ENCODE data around the gene SDHB.

The SDHB gene

DNA sequence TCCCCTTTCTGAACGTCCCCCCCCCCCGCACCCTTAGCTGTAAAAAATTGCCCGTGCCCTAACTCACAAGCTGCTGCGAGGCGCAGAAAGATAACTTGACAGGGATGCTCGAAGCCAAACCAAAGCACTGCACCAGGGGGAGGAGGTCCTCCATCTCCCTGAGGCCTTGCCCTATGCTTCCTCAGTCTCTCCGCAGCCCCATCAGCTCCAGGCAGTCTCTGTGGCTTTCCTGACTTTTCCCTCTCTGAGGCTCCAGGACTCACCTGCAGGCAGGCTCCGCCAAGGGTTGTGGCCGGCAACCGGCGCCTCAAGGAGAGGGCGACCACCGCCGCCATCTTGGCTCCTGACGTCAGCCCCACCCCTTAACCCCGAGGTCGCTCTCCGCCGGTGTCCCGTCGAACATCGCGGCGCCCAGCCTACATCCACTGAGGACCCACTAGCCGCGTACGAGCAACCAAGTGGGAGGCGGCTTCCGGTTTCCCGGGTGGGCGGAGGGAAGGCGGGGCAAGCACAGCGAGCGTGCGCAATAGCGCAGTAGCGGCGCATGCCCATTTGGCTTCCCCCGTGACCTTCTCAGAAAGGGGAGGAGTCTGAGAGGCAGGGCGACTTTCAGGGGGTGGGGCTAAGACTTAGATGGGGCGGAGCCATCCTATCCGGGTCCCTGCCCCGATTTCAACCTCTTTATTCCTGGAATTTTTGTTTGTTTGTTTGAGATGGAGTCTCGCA, at the start of gene SDHB:
TSS of gene SDHB (minus strand) at position 348 of the 726 bp plus-strand sequence. CDS start at position 335, 13 bp downstream.
- DNase-seq (ENCODE audit: low read depth in 2 of 2), result peak; percentile 97 to 98

GRCh38 chr1:17102232-17102631, 48.4 kb upstream of the SDHB start:
- no peak for DNase-seq (ENCODE audit: low read depth in 2 of 2)

- DNase-seq (ENCODE audit: low read depth in 2 of 2), result no peak
Measured at GRCh38 chr1:17101261-17101660, 47.4 kb upstream of the SDHB start.

DNA sequence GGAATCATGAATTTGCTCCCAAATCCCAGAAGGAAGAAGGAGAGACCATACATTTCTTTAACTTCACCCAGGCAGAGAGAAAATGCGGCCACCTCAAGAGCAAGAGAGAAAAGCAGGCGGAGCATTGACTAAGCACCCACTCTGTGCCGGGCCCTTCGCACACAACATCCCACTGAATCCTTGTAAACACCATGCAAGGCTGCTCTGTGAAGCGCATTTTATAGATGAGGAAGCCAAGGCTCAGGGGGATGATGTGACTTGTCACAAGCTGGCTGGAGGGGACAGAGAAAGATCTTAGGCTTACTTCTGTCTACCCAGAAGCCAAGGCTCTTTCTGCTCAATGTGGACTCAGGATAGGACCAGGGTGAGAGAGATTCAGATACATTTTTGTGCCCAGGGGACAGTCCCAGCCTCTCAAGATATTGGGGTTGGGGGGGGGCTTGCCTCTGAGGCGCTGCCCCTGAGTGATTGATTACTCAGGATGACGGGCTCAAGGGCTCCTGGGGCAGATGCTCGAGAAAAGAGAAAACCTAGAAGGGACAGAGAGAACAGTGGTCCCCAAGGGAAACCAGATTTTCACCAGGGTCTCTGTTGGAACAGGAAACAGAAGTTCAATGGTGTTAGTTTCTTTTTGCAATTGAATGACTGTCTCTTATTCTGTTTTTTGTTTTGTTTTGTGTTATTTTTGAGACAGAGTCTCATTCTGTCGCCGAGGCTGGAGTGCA, 45.9 kb upstream of the SDHB start:
- no peak for DNase-seq (ENCODE audit: low read depth in 2 of 2)

- no peak for DNase-seq (ENCODE audit: low read depth in 2 of 2)
Measured at GRCh38 chr1:17098446-17099317, 44.9 kb upstream of the SDHB start.

DNA sequence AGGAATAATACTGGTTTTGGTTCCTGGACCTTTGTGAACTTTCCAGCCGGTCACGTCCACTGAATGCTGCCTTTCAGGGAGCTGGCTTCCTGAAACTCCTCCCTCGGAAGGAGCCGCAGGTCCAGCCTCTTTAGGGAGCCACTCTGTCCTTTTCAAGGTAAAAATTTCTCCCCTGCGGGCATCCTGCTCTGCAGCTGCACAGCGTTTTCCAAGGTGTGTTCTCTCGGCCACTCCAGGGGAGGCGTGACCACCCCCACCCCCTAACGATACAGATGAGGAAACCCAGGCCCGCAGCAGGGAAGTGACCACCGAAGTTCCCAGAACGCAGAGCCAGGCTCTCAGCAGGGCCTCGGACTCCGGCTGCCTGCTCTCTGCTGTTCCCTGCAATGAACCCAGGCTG, 44.0 kb upstream of the SDHB start:
- DNase-seq (ENCODE audit: low read depth in 2 of 2), result no peak

- no peak for DNase-seq (ENCODE audit: low read depth in 2 of 2)
Measured at GRCh38 chr1:17097147-17097546, 43.3 kb upstream of the SDHB start.

DNA sequence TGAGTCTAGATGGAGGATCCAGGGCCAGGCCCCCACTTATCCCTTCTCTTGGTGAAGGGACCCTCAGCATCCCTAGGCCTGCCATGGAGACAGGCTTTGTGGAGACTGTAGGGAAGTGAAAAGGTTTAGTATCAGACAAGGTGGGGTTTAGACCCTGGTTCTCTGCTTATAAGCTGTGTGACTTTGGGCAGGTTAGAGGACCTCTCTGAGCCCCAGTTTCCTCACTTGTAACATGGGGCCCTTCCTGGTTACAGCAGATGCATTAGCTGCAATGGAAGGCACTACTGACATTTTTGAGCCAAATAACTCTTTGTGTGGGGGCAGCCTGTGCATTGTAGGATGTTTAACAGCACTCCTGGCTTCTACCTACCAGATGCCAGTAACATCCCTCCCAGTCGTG, 42.8 kb upstream of the SDHB start:
- DNase-seq (ENCODE audit: low read depth in 2 of 2), result no peak

- DNase-seq (ENCODE audit: low read depth in 2 of 2), result no peak
Measured at GRCh38 chr1:17095141-17095540, 41.3 kb upstream of the SDHB start.

GRCh38 chr1:17094664-17095063, 40.8 kb upstream of the SDHB start:
- DNase-seq (ENCODE audit: low read depth in 2 of 2), result no peak

- DNase-seq (ENCODE audit: low read depth in 2 of 2), result no peak
Measured at GRCh38 chr1:17093822-17094393, 40.1 kb upstream of the SDHB start.

DNA sequence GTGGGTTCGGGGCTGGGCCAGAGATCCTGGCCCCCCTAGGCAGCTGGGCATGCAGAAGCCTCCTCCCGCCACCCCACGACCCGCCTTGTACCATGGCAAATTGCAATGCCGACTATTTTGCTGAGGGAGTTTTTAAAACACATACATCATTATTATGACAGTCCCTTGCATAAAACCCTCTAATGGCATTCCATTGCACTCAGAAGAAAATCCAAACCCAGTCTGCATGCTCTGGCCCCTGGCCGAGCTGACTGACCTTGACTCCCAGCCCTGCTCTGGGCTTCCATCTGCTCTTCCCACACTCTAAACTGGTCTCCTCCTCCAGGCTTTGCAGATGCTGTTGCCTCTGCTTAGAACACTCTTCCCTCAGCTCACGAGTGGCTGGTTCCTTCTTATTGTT, 37.4 kb upstream of the SDHB start:
- no peak for DNase-seq (ENCODE audit: low read depth in 2 of 2)

DNA sequence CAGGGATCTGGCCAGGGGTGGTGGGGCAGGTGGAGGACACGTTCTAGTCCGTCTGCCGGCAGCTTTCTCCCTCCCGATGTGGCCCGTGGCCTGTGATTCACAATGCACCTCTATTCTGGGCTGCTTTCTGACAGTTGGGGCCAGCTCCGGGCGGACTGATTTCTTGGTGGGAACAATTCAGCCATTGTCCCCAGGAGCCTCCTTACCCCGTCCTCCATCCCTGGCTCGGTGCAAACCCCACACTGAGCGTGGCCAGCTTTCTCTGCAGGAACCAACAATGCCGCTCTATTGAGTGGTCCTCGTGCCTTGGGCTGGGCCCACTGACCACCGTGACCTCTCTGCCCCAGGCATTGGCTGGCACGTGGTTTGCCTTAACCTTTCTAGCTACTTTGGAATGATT, 35.7 kb upstream of the SDHB start:
- DNase-seq (ENCODE audit: low read depth in 2 of 2), result no peak

DNA sequence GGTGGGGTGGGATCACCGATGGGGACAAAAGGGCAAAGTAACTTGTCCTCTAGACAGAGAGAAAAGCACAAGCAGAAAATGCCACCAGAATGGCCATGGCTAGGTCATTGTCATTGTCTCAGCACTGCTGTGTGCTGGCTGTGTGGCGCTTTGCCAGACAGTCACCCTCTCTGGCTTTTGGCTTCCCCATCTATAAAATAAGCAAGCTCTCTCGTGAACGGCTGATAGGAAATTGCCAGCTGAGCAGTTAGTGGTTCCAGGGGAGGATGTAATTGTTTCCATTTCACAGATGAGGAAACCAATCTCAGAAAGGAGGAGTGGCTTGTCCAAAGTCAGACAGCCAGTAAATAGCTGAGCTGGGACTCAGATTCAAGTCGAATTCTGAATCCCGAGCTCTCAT, 32.9 kb upstream of the SDHB start:
- DNase-seq (ENCODE audit: low read depth in 2 of 2), result no peak

DNA sequence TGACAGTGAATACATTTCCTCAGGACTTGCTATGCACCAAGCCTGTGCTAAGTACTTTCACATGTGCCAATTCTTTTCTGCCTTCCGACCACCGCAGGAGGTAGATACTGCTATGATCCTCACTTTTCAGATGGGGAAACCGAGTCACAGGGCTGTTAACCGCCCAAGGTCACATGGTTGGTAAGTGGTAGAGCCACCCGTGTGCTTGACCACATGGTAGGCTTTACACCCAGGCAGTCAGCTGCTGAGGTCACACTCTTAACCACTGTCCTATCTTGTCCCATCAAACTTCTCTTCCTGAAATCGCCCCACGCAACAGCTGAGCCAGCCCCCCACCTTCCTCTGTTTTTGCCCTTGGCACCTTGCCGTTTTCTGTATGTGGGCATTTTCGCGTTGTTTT, 31.0 kb upstream of the SDHB start:
- no peak for DNase-seq (ENCODE audit: low read depth in 2 of 2)

DNA sequence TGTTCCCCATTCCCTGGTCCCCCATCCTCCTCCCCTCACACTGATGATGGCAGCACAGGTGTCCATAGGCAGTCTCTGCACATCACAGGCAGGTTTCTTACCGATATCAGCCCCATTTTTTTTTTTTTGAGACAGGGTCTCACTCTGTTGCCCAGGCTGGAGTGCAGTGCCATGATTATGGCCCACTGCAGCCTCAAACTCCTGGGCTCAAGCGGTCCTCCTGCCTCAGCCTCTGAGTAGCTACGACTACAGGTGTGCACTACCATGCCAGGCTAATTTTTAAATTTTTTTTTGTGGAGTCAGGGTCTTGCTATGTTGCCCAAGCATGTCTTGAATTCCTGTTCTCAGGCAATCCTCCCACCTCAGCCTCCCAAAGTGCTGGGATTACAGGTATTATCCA, 28.9 kb upstream of the SDHB start:
- DNase-seq (ENCODE audit: low read depth in 2 of 2), result no peak

- no peak for DNase-seq (ENCODE audit: low read depth in 2 of 2)
Measured at GRCh38 chr1:17081439-17081838, 27.6 kb upstream of the SDHB start.

- DNase-seq (ENCODE audit: low read depth in 2 of 2), result no peak
Measured at GRCh38 chr1:17080880-17081279, 27.0 kb upstream of the SDHB start.

- no peak for DNase-seq (ENCODE audit: low read depth in 2 of 2)
Measured at GRCh38 chr1:17080085-17080759, 26.4 kb upstream of the SDHB start.

DNA sequence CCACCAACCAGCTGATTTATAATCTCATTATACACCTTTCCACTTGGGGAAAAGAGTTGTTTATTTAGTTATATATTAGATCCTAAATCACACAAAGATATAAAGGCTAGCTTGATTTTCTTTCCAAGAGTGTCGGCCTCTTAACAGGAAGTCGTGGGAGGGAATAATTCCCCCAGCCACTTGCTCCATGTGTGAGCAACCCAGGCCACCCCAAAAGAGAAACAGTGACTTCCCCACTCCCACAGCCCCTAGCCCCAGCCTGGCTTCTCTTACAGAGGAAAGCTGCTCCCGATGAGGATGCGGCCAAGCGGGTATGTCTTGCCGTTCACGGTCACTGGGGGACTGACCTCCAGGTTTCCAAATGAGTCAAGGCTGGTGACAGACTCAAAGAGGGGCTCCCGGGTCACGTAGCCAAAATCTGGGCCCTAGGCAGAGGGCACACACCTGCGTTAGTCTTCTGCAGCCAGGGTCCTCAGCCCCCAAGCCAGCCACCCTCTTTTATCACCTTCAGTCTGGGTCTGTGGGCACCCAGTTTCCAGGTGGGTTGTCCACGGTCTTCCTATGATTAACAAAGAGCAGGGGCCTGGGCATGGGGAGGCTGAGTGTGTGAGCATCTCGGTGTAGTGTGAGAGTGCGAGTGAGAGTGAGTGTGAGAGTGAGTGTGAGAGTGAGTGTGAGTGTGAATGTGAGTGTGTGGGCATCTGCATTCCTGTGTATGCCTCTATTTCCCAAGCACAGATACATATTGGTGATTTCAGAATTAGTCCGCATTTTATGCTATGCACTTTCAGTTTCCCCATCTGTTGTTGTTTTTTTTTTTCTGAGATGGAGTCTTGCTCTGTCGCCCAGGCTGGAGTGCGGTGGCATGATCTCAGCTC, 25.4 kb upstream of the SDHB start:
- DNase-seq (ENCODE audit: low read depth in 2 of 2), result no peak
